Neutrophil (primary cell): Measurements from ENCODE around the gene SDE2.
A peak's percentile ranks its signal among the peaks of the same experiment; 100 is the strongest.

Source experiments
- H3K27ac ChIP-seq: fragments of 200-600 bp; sonication (generic); 2 replicates; pipeline ENCODE4 v1.5.1; 2016; ENCODE audit warnings: mild to moderate bottlenecking, moderate library complexity
- H3K27me3 ChIP-seq: fragments of 200-600 bp; sonication (generic); 2 replicates; pipeline ENCODE4 v1.6.0; 2016; ENCODE audit warnings: mild to moderate bottlenecking
- H3K36me3 ChIP-seq: fragments of 200-600 bp; sonication (generic); 2 replicates; pipeline ENCODE4 v1.5.1; 2017
- H3K4me1 ChIP-seq, 2 experiments: fragments of 200-600 bp in 1 of 2; sonication (generic) in 1 of 2; 1 replicate in 1 of 2; 2 replicates in 1 of 2; pipeline versions ENCODE4 v1.5.1 to v1.6.1; 2013 to 2016; ENCODE audit warnings: low read depth in 1 of 2, low read length in 1 of 2, mild to moderate bottlenecking in 1 of 2, moderate library complexity in 1 of 2; ENCODE audit not compliant: control insufficient read depth in 1 of 2, insufficient read depth in 1 of 2
- H3K4me3 ChIP-seq, 2 experiments: fragments of 200-600 bp in 1 of 2; sonication (generic) in 1 of 2; 1 replicate in 1 of 2; 2 replicates in 1 of 2; pipeline ENCODE4 v1.5.1; 2013 to 2016; ENCODE audit warnings: low read depth in 1 of 2, low read length in 1 of 2, mild to moderate bottlenecking in 1 of 2, moderate library complexity in 1 of 2
- H3K9me3 ChIP-seq: fragments of 200-600 bp; sonication (generic); 2 replicates; pipeline ENCODE4 v1.5.1; 2016
- TF ChIP-seq, protein P1 (sequence below): fragments of 200-600 bp; sonication (generic); IDR thresholded peaks from 2 replicates; pipeline ENCODE4 v1.5.1; 2016; ENCODE audit warnings: antibody characterized with exemption

SDE2 gene

DNA sequence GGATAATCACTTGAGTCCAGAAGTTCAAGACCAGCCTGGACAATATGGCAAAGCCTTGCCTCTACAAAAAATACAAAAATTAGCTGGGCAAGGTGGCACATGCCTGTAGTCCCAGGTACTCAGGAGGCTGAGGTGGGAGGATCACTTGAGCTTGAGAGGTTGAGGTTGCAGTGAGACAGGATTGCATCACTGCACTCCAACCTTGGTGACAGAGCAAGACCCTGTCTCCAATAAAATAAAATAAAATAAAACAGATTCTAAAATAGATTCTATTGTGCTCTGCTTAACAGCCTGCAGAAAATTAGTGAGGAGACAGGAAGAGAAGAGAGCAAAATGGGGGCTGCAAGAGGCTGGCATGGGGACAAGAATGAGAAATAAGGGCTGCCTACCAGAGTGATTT lies 7.5 kb upstream of the SDE2 start:
- Histone ChIP-seq H3K9me3 (no peaks in the 10 kb centered on the region), H3K27me3 (no peaks in the 10 kb centered on the region), H3K4me3 (no peak overlapping the region), H3K4me1 (peaks cover 22 to 25% of the 10 kb centered on the region in 2 experiments), H3K27ac (peak overlapping the region; percentile 1), H3K36me3 (no peaks in the 10 kb centered on the region)
- TF ChIP-seq, protein P1, sequence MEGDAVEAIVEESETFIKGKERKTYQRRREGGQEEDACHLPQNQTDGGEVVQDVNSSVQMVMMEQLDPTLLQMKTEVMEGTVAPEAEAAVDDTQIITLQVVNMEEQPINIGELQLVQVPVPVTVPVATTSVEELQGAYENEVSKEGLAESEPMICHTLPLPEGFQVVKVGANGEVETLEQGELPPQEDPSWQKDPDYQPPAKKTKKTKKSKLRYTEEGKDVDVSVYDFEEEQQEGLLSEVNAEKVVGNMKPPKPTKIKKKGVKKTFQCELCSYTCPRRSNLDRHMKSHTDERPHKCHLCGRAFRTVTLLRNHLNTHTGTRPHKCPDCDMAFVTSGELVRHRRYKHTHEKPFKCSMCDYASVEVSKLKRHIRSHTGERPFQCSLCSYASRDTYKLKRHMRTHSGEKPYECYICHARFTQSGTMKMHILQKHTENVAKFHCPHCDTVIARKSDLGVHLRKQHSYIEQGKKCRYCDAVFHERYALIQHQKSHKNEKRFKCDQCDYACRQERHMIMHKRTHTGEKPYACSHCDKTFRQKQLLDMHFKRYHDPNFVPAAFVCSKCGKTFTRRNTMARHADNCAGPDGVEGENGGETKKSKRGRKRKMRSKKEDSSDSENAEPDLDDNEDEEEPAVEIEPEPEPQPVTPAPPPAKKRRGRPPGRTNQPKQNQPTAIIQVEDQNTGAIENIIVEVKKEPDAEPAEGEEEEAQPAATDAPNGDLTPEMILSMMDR: no peak

DNA sequence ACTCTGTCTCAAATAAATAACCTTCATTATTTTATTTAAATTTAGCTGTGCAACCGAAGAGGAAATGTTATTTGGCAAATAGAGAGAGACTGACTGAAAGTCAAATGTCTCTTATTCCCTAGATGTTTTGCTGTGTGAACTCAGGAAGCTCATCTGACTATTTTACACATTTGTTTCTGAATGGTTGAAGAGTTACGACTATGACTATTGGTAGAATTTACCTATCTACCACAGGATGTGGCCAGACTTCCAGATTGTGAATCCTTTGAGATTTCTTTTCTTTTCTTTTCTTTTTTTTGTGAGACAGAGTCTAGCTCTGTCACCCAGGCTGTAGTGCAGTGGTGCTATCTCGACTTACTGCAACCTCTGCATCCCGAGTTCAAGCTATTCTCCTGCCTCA lies 5.3 kb upstream of the SDE2 start:
- TF ChIP-seq, protein P1: no peak
- Histone ChIP-seq H3K27me3 (no peaks in the 10 kb centered on the region), H3K4me3 (no peak overlapping the region), H3K36me3 (no peaks in the 10 kb centered on the region), H3K27ac (peak overlapping the region; percentile 98), H3K4me1 (peaks cover 45 to 47% of the 10 kb centered on the region in 2 experiments), H3K9me3 (no peaks in the 10 kb centered on the region)

DNA sequence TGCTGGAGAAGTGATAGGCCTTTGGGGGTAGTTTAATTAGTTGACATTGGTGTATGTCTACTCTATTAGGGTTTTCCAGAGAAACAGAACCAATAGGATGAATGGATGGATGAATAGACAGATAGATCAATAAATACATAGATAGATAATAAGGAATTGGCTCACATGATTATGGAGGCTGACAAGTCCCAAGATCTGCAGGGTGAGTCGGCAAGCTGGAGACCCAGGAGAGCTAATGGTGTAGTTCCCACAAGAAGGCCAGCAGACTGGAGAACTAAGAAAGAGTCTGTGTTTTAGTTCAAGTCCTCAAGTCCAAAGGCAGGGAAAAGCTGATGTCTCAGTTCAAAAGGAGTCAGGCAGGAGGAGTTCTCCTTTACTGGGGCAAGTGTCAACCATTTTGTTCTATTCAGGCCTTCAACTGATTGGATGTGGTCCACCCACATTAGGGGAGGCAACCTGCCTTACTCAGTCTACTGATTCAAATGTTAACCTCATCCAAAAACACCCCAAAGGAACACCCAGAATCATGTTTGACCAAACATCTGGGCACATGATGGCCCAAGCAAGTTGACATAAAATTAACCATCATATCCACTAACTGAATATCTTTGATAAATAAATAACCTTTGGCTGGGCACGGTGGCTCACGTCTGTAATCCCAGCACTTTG lies 4.5 kb upstream of the SDE2 start:
- peaks cover 48 to 52% of the 10 kb centered on the region in 2 experiments for H3K4me1 ChIP-seq
- peak overlapping the region in 1 of 2 experiments; percentile 88 for H3K4me3 ChIP-seq
- peak overlapping the region; percentile 98 for H3K27ac ChIP-seq
- no peaks in the 10 kb centered on the region for H3K27me3 ChIP-seq
- TF ChIP-seq, protein P1: no peak
- no peaks in the 10 kb centered on the region for H3K36me3 ChIP-seq
- H3K9me3 ChIP-seq: no peaks in the 10 kb centered on the region

DNA sequence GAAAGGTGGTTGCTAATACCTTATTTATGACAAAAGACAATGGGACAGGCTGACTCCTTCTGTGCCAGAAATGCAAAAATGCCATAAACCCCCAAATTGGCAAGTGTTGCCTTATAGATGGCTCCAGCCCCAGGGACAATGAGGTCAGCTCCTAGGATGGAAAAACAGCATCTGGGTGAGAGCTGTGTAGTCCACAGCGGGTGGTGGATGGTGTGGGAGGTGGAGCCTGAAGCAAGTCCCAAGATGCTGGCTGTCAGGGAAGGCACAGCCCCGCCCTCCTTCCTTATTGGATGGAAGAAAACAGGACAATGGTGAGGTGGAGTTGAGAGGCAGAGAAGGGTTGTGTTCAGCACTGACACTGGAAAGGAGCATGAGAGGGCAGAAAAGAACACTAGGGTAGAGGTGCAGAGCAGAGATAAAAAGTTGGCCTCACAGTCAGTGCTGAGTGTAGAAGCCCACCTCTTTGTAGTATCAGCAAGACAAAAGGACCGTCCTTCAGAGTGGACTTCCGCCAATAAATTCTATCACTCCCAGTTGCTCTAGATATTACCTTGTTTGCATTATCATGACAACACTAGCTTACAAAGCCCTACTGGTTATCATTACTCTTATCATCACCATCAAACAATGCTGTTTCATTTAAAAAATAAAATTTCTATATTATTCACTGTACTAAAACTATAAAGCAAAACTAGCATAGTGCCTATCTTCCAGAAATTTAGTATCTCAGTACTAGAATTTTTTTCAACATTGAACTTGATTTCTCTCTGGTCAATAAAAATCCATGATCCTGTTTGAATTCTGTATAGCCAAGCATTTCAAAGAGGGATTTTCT lies 3.7 kb upstream of the SDE2 start:
- TF ChIP-seq, protein P1: no peak
- peak overlapping the region; percentile 98 for H3K27ac ChIP-seq
- peaks cover 55 to 60% of the 10 kb centered on the region in 2 experiments for H3K4me1 ChIP-seq
- no peaks in the 10 kb centered on the region for H3K27me3 ChIP-seq
- H3K9me3 ChIP-seq: no peaks in the 10 kb centered on the region
- peak overlapping the region; percentile 64 to 88 for H3K4me3 ChIP-seq
- no peaks in the 10 kb centered on the region for H3K36me3 ChIP-seq

DNA sequence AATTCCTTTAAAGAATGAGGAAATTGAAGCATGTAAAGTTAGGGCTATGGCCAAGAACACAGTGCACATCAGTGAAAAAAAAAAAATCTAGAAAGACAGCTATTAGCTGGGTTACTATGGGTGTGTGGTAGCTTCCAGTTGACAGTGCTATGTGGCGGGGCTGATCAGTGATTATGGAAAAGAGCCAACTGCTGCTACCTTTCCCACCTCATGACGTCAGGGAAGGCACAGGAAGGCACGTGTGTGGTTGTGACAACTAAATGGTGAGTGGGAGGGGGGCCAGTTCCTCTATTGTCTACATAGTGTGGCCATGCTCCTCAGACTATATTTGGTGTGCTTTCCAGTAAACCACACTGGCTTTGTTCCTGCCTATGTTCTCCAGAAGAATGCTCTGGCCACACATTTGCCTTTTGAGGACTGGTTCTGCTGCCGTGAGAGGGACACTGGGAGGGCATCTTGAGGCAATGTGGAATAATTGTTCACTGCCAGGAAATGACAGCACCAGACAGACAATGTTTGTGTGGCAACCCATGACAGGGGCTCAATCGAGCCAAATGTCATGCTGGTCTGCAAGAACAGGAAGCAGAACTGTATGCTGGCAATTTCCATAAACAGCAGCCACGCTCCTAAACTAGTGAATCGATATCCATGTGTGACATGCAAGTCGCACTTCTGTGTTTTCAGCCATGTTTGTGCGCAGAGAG lies 3.0 kb upstream of the SDE2 start:
- no peaks in the 10 kb centered on the region for H3K9me3 ChIP-seq
- peaks cover 59 to 66% of the 10 kb centered on the region in 2 experiments for H3K4me1 ChIP-seq
- peak overlapping the region; percentile 64 to 88 for H3K4me3 ChIP-seq
- no peaks in the 10 kb centered on the region for H3K27me3 ChIP-seq
- H3K36me3 ChIP-seq: no peaks in the 10 kb centered on the region
- TF ChIP-seq, protein P1: peak; percentile 35
- peak overlapping the region; percentile 98 for H3K27ac ChIP-seq
